ENCODE data around the gene TIGD7.

Gene TIGD7, protein sequence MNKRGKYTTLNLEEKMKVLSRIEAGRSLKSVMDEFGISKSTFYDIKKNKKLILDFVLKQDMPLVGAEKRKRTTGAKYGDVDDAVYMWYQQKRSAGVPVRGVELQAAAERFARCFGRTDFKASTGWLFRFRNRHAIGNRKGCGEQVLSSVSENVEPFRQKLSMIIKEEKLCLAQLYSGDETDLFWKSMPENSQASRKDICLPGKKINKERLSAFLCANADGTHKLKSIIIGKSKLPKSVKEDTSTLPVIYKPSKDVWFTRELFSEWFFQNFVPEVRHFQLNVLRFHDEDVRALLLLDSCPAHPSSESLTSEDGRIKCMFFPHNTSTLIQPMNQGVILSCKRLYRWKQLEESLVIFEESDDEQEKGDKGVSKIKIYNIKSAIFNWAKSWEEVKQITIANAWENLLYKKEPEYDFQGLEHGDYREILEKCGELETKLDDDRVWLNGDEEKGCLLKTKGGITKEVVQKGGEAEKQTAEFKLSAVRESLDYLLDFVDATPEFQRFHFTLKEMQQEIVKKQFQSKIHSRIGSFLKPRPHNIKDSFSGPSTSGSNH
- total RNA-seq, result 10.3 to 21.9 (median 16.0) reads per million in 4 experiments

- peak; percentile 65 for DNase-seq
Measured at GRCh38 chr16:3305109-3306068, at the start of gene TIGD7, which contains the start of gene ZNF75A. Gene TIGD7 (minus strand): TSS chr16:3305430. CDS start chr16:3300614, 4,816 bp downstream. Gene ZNF75A (plus strand): TSS chr16:3305497. CDS start chr16:3308429, 2,932 bp downstream.

DNA sequence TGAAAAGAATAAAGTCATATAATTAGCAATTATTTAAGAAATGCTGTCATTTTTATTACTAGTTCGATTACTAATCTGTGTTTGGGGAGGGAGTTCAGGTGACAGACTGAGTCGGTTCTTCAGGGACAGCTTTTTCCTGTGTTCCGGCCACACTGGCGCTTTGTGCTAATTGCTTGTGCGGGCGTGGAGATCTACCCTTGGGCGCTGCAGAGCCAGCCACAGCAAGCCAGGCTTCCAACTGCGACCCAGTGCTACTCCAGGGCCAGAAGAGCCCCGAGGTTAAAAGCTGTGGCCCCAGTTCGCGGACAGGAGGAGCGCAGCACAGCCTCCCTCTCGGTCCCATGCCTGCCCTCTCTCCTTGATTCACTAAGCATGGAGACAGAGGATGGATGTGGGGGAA lies 43.9 kb upstream of the TIGD7 start:
- DNase-seq, result no peak

- DNase-seq, result no peak
Measured at GRCh38 chr16:3348547-3349167, 43.4 kb upstream of the TIGD7 start.

DNA sequence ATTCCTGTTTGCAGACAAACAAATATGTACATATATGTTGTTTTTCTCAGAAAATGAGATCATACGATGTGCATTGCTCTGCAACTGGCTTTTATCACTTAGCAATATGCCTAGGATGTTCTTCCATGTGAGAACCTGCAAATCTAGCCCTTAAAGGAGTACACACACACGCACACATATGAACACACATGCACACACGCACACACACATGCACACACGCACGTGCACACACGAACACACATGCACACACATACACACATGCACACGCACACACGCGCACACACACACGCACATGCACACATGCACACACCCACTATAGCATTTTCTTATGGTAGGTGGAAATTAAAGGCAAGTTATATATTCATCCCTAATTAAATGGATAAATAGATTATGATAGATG lies 42.4 kb upstream of the TIGD7 start:
- no peak for DNase-seq

- no peak for DNase-seq
Measured at GRCh38 chr16:3346041-3346440, 40.8 kb upstream of the TIGD7 start.

GRCh38 chr16:3328643-3329042 lies 23.4 kb upstream of the TIGD7 start:
- no peak for DNase-seq

DNA sequence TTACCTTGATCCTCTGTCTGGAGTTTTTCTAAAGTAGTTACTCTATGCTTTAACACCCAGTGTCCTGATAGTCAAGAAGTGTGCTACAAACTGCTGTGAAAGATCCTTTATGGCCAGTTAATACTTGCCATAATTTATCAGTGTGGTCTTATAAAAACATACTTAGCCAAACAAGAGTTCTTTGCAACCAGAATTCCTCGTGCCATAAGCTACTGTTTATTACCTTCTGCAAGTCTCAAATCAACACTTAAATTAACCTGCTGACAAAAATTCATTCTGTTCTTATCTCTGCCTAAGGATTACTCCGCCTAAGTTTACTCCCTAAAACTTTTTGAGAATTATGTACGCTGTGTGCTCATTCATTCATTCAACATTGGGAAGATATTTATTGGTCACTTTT lies 22.9 kb upstream of the TIGD7 start:
- no peak for DNase-seq

DNA sequence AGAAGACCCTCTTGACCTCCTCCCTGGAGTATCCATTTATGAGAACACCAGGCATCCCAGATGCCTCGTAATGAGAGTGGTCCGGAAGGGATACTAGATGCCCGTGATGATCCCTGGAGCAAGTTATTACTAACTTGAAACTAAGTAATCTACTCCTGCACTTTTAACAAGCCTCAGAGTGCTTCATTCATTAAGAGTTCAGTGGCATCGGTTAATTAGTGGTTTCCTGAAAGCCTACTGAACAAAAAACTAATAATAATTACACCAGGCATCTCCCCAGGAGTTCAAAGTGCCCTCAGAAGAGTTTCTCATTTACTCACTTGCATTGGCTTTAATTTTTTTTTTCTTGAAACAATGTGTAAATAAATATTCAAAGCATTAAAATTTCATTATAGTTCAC lies 22.3 kb upstream of the TIGD7 start:
- no peak for DNase-seq

- DNase-seq, result no peak
Measured at GRCh38 chr16:3321816-3322215, 16.6 kb upstream of the TIGD7 start.

DNA sequence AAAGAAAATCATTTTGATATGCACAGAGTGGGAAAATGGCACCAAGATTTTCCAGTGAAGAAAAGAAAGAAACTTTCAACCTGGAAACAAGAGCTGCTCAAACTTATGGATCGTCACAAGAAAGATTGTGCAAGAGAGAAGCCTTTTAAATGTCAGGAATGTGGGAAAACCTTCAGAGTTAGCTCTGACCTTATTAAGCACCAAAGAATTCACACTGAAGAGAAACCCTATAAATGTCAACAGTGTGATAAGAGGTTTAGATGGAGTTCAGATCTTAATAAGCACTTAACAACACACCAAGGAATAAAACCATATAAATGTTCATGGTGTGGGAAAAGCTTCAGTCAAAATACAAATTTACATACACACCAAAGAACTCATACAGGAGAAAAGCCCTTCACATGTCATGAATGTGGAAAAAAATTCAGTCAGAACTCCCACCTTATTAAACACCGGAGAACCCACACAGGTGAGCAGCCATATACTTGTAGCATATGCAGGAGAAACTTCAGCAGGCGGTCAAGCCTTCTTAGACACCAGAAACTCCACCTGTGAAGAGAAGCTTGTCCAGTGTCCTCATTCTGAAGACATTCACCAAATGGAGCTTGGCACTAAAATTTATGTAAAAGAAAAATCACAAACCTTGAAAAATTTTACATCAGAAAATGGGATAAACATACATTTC lies 12.2 kb upstream of the TIGD7 start:
- no peak for DNase-seq

DNA sequence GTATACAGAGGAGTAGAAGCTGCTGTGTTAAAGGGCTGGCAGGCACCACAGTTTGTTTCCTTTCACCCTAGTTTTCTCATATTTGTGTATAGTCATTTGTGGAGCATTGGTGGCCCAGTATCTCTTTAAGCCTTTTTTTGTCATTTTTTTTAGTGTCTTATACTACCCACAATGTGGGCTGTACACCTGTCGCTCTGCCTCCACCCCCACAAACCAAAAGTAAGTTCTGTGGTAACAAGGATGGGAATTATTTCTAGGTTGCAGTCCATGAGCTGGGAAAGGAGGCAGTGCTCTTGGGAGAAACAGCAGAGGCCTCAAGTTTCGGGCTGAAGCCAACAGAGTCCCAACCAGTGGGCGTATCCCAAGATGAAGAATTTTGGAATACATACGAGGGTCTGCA lies 6.3 kb upstream of the TIGD7 start:
- DNase-seq, result no peak

- DNase-seq, result no peak
Measured at GRCh38 chr16:3306078-3306477, 848 bp upstream of the TIGD7 start.

DNA sequence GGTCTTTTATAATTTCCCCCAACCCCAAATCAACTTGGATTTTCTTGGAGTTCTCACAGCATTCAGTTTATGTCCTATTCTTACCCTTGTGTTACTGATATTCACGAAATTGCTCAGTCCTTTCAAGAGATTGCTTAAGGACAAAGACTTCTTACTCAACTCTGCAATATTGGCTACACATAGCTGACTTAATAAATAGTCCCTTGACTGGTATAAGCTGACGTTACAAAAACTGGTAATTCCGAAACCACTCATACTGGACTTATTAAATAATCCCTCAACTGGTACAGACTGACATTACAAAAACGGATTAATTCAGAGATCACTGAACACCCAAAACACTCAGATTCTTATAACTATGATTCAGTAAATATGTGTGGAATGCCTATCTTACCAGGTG lies 860 bp downstream of the TIGD7 start:
- no peak for DNase-seq

GRCh38 chr16:3295783-3296182 lies 9.4 kb downstream of the TIGD7 start:
- DNase-seq, result no peak

GRCh38 chr16:3295209-3295608 lies 10.0 kb downstream of the TIGD7 start:
- no peak for DNase-seq

- no peak for DNase-seq
Measured at GRCh38 chr16:3292604-3293003, 12.6 kb downstream of the TIGD7 start.

DNA sequence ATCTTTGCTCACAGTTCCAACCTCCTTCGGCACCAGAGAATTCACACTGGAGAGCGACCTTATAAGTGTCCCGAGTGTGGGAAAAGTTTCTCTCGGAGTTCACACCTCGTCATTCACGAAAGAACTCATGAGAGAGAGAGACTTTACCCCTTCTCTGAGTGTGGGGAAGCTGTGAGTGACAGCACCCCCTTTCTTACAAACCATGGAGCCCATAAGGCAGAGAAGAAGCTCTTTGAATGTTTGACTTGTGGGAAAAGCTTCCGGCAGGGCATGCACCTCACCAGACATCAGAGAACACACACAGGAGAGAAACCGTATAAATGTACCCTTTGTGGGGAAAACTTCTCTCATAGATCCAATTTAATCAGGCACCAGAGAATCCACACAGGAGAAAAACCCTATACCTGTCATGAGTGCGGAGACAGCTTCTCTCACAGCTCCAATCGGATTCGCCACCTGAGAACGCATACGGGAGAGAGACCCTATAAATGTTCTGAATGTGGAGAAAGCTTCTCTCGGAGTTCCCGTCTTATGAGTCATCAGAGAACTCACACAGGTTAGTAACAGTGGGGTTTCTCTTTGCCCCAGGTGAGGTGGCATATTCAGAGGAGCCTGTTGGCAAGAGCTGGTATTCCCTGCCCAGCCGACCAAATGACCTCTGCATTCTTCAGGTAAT lies 15.1 kb downstream of the TIGD7 start:
- DNase-seq, result no peak

DNA sequence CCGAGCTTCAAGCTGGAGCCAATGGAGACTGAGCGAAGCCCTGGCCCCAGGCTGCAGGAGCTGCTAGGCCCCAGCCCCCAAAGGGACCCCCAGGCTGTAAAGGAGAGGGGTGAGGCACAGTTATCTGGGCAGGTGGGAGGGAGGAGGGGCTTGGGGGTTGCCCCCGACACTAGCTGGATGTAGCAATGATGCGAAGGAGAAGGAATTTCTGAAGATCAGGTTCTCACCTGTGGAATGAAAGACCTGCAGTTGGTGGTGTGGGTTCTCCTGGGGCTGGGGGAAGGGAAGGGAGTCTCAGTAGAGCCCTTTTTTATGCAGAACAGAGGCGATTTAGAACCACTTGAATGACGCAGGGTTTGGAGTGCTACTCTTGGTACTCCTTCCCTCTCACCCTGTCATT lies 20.1 kb downstream of the TIGD7 start:
- DNase-seq, result no peak

DNA sequence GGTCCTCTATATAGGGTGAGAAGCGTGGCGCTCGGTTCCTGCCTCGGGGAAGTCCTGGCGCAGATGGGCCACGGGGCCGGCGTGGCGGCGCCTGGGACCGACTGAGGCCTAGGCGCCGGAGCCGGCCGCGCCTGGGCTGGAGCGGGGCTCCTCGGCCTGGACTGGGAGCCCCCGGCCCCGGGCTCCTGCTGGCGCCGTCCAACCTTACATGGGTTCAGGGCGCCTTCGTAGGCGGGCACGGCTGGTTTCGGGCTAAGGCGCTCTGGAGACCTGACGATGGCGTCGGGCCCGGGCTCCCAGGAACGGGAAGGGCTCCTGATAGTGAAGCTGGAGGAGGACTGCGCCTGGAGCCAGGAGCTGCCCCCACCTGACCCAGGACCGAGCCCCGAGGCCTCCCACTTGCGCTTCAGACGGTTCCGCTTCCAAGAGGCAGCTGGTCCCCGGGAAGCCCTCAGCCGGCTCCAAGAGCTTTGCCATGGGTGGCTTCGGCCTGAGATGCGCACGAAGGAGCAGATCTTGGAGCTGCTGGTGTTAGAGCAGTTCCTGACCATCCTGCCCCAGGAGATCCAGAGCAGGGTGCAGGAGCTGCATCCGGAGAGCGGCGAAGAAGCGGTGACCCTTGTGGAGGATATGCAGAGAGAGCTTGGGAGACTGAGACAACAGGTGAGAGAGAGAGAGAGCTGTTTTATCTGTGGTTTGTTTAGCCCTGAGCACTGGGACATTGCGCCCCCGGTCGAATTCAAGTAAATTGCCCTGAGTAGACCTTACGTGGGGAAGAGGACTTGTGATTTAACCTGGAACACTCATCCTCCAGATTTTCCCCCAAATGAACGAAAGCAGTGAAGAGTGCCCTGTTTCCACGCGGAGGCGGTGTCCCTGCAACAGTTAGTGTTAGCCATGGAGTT lies 21.4 kb downstream of the TIGD7 start:
- DNase-seq, result no peak

GRCh38 chr16:3282730-3283542 lies 22.3 kb downstream of the TIGD7 start, which contains the start of gene ZNF263:
Gene ZNF263 (plus strand): TSS chr16:3283491. CDS start chr16:3283819, 328 bp downstream.
- DNase-seq, result peak; percentile 89
